GM19463 (cell line): ENCODE results near the gene ACIN1.
A peak's percentile ranks its signal among the peaks of the same experiment; 100 is the strongest.

Experiments used
- ATAC-seq: cut with Tn5 transposase; IDR thresholded peaks from one replicate; pipeline ENCODE4 v1.9.1; 2021; ENCODE audit warnings: mild to moderate bottlenecking, moderate library complexity; ENCODE audit not compliant: unreplicated experiment

Gene ACIN1

DNA sequence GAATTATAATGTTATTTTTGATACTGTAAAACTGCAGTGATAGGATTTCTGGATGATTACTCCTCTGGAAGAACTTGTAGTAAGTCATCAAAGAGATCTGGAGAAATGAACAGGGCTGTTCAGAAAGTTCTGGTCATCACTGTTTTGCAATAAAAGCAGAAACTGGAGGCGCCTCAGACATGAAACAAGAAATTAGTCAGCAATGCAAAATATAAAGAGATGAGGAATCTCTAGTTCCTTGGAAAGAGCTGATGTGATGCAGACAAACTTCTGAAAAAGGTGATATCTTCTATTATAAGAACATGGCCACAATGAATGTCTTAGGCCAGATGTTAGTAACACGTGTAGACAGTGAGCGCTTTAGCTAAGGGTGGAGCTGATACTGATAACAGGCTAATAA lies 9.5 kb downstream of the ACIN1 start:
- ATAC-seq, result no peak

DNA sequence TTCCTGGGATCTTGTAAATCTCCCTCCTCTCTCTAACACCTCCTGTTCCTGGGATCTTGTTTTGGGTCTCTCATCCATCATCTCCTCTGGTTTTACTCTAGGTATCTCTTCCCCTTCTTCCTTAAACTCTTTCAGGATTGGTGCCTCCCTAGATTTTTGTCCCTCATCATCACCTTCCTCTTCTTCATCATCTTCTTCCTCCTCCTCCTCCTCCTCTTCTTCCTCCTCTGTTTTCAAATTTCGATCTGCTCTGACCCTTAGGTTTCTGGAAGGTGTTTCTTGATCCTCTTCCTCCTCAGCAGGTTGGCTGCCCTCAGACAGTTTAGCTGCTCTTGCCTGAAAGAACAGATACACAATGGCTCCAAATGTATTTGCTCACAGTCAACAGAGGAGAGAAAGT lies 14.5 kb downstream of the ACIN1 start:
- ATAC-seq, result no peak

- no peak for ATAC-seq
These were observed 15.2 kb downstream of the ACIN1 start for GRCh38 chr14:23079716-23080115.

DNA sequence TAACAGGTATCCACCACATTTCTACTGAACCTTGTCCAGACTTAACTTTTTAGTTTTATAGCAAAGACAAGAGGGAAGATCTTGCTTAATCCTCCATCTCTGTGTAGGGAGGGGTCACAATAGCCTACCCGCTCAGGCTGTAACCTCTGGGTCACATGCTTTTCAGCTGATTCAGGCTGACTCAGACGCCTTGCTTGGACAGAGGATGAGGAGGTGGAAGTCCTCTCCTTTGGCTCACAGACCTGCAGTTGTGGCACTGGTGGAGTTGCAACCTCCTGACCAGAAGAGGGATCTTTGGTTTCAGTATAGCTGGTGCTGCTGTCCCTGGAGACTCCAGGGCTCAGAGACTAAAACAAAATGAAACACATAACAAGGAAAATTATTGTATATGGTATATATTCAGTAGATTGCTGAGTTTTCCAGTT lies 16.2 kb downstream of the ACIN1 start:
- no peak for ATAC-seq

- ATAC-seq, result no peak
These were observed 17.0 kb downstream of the ACIN1 start for GRCh38 chr14:23077962-23078361.

DNA sequence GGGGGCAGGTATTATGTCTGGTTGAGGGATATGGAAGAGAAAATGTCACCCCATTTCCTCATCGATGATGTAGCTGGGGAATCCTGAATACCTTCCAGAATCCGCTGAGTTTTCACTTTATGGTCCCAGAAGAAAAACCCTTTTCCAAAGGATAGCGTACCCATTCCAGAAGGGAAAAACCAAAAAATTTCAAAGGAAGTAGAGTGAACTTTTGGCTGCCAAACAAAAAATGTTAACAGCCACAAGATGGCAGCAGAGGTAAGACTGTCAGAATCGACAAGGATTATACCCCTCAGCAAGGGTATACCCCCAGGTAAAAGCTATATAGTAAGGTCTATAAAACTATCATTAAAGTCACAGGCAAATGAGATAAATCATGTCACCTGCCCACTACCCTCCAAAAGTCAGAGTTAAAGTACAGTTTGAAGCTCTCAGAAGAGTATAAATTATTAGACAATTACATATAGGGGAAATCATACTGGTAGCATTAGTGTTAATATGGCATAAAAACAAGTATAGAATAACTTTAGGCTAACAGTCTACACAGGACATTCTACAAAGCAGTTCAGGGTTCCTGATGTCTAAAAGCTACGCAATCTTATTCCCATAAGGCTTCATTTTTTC lies 18.0 kb downstream of the ACIN1 start:
- ATAC-seq, result no peak

- no peak for ATAC-seq
These were observed 20.0 kb downstream of the ACIN1 start for GRCh38 chr14:23074906-23075305.

DNA sequence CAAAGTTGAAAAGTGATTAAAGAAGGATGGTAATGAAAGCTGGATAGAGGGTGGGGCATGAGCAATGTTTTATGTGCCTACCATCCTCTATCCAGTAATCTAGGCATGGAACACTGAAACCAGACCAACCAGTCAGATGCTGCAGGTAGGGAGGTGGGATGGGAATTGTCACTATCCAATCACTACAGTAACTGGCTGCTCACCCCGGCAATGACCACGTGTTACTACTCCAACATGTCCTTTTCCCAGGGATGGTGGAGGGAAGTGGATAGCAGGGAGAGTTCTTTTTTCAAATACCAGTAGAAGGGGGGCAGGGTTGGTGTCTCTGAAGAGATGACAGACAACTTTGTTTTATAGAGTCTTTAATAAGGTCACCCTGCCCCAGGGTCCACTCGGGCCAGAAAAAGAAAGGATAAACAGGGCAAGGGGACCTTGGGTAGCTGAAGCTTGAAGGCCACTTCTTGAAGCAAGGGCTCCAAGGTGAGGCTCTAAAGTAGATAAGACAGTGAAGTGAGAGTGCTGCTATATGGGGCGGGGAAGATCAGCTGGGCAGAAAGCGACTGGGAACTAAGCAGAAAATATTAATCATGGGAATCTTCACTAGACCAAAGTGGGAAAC lies 22.9 kb downstream of the ACIN1 start:
- no peak for ATAC-seq

GRCh38 chr14:23071244-23071920 lies 23.6 kb downstream of the ACIN1 start:
- peak; percentile 92 for ATAC-seq

DNA sequence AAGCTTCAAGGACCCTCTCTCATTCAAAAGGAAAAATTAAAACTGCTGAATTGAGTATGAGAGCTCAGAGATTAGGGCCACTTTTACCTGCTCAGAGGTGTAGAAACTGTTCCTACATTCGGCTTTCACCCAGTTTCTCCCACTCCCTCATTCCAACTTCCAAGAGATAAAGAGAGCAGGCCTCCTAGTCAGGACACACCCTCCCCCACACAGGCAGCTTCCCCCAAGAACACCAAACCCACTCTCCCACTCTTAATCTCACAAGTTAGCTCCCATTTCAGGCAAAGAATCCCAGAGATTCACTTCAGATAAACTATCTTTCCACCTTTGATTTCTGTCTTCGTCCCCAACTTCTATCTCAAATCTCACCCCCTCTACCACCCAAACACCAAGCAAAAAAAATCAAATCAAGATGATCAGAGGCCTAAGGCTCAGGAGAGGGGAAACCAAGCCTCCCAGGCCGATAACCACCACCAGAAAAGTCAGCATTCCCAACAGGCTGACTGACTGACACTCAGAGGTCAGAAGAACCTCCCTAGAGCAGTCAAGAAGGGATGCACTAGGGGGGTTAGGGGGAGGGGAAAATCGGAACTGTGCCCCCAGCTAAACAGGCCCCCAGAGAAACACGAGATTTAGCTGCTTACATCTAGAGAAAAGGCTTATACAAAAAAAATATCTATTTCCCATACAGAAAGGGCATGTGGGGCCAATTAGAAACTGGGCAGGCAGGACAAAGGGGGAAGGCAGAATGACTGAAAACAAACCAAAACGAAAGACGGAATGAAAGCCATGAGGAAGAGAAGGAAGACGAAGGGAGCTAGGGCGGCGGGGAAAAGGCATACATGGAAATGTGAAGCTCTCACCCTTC lies 24.4 kb downstream of the ACIN1 start:
- no peak for ATAC-seq

DNA sequence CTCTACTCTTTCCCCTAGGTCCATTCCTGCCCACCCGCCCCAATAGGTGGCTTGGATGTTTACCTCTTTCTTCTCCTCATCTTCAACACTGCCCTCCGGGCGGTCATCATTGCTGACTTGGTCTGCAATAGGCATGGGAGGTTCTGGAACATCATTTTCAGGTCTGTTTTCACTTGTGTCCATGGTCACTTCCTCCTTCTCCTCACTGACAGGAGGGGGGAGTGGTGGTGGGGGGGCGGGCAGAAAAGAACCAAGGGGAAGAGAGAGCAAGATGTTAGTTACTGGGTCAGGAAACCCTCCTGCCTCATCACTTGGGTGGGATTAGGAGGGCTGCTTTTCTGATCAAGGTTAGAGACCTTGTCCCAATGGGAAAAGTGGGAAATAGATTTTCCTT lies 25.5 kb downstream of the ACIN1 start:
- ATAC-seq, result no peak

- peak; percentile 64 for ATAC-seq
These were observed 26.0 kb downstream of the ACIN1 start for GRCh38 chr14:23068789-23069412.

DNA sequence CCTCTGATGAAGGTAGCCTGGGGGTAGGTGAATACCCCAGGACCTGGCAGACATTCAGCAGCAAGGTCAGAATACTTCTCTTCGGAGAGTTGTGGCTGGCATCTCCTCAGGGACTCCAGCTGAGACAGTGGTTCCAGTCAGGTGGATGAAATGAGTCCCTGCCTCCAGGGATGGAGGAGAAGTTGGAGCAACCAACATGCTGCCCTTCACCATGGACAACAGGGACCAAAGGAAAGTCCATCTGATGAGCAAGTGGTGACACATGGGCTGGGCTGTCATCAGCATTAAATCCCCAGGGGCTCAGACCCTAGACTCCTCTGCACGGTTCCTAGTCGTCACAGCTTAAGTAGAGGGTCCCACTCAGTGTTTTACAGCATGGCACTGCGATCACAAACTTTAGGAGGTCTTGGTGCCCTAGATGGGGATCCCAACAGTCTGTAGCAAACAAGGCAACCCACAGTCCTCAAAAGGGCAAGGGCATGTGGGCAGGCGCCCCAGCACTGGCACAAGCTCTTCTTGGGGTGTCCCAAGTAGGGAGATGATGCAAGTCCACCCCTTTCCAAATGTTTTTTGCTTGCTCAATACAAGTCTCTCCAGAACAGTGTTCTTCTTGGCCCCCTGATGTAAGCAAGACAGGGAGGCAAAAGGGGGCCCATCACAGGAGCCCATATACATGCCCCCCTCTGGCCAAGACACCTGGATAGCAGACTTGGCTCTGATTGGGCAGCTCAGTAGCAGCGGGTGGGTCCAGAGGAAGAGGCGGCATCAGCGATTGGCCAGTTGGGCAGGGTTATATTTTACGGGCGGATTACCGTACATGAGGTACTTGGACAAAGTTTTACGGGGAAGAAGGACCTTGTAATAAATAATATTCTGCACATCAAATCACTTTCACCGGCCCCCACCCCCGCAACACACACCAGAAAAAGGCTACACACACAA lies 26.8 kb downstream of the ACIN1 start:
- no peak for ATAC-seq

- ATAC-seq, result no peak
These were observed 27.8 kb downstream of the ACIN1 start for GRCh38 chr14:23066855-23067744.

GRCh38 chr14:23066368-23066767 lies 28.6 kb downstream of the ACIN1 start:
- ATAC-seq, result no peak

- ATAC-seq, result no peak
These were observed 31.3 kb downstream of the ACIN1 start for GRCh38 chr14:23063601-23064000.

DNA sequence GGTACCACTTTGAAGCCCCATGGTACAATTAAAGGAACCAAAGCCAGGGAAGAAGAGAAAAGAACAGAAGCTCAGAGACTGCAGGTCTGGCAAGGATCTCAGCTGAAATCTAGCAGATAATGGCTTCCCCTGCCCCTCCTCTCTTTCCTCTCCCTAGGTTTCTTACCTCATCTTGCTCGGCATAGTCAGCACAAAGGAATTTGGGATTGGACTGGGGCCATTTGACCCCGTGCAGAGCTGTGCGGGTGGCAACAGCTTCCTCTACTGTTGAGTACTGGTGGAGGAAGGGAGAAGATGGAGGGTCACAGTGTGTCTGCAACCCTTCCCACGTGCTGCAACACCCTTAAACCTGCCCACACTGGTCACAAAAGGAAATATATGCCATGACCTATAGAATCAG lies 32.9 kb downstream of the ACIN1 start:
- no peak for ATAC-seq

DNA sequence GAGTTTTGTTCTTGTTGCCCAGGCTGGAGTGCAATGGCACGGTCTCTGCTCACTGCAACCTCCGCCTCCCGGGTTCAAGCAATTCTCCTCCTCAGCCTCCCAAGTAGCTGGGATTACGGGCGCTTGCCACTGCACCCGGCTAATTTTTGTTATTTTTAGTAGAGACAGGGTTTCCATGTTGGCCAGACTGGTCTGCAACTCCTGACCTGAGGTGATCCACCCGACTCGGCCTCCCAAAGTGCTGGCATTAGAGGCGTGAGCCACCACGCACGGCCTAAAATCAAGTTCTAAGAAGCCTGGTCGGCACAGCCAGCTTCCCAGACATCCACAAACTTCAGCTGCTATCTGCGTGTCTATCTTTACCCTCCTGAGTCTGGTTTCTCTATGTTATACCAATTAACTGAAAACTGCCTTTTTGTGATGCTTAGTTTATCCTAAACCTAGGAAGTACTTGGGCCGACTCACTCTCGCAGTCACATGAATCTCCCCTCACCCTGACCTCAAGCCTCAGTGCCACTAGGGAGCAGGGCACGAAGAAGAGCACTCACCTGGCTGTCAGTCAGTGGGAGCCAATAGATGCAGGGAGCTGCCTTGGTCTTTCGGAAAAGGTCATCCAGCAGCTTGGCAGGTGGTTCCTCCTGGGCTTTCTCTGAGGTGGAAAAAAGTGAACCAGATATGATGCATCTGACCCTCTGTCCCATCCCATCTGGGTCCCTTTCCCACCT lies 34.2 kb downstream of the ACIN1 start:
- ATAC-seq, result no peak
